Loucy (cell line): ENCODE results near the gene MTFR2.

Experiments used
- H2AFZ ChIP-seq: fragments of 200-600 bp; sonication (generic); 2 replicates; pipeline ENCODE4 v1.6.0; 2016; ENCODE audit warnings: antibody characterized with exemption, mild to moderate bottlenecking, low read length, moderate library complexity
- H3F3A ChIP-seq: fragments of 200-600 bp; 2 replicates; pipeline ENCODE4 v1.6.0; 2016; ENCODE audit warnings: antibody characterized with exemption, low read depth, mild to moderate bottlenecking
- H3K27me3 ChIP-seq: fragments of 200-600 bp; sonication (generic); 2 replicates; pipeline ENCODE4 v1.6.1; 2014; ENCODE audit warnings: low read length, mild to moderate bottlenecking; ENCODE audit not compliant: insufficient read depth, poor library complexity, severe bottlenecking
- H3K36me3 ChIP-seq: fragments of 200-600 bp; sonication (generic); 2 replicates; pipeline ENCODE4 v1.6.1; 2016; ENCODE audit warnings: low read length; ENCODE audit not compliant: insufficient read depth
- H3K4me1 ChIP-seq: fragments of 200-600 bp; sonication (generic); 2 replicates; pipeline ENCODE4 v1.5.1; 2014; ENCODE audit warnings: low read length, mild to moderate bottlenecking; ENCODE audit not compliant: insufficient read depth, poor library complexity, severe bottlenecking
- H3K4me2 ChIP-seq: fragments of 200-600 bp; sonication (generic); 2 replicates; pipeline ENCODE4 v1.6.0; 2014; ENCODE audit warnings: antibody characterized with exemption, low read length, low read depth, mild to moderate bottlenecking; ENCODE audit not compliant: poor library complexity, severe bottlenecking
- H3K4me3 ChIP-seq: fragments of 200-600 bp; sonication (generic); 2 replicates; pipeline ENCODE4 v1.5.1; 2014; ENCODE audit warnings: low read length, mild to moderate bottlenecking, mixed read lengths; ENCODE audit not compliant: poor library complexity, severe bottlenecking
- H3K79me2 ChIP-seq: fragments of 200-600 bp; sonication (generic); 2 replicates; pipeline ENCODE4 v1.6.1; 2014; ENCODE audit warnings: low read length; ENCODE audit not compliant: insufficient read depth
- H3K9ac ChIP-seq: fragments of 200-600 bp; sonication (generic); 2 replicates; pipeline ENCODE4 v1.6.0; 2014; ENCODE audit warnings: mild to moderate bottlenecking, low read depth, low read length, moderate library complexity; ENCODE audit not compliant: poor library complexity, severe bottlenecking
- H3K9me2 ChIP-seq: fragments of 200-600 bp; sonication (generic); replicated peaks from 2 replicates; pipeline ENCODE4 v1.6.1; 2016; ENCODE audit warnings: low read depth, low read length, mixed read lengths
- H3K9me3 ChIP-seq: fragments of 200-600 bp; sonication (generic); 2 replicates; pipeline ENCODE4 v1.6.1; 2014; ENCODE audit warnings: mild to moderate bottlenecking, antibody characterized with exemption, low read length, low read depth; ENCODE audit not compliant: insufficient read depth
- H4K20me1 ChIP-seq: fragments of 200-600 bp; sonication (generic); 2 replicates; pipeline ENCODE4 v1.6.0; 2014; ENCODE audit warnings: antibody characterized with exemption, low read length, mild to moderate bottlenecking; ENCODE audit not compliant: insufficient read depth, poor library complexity, severe bottlenecking
- EZH2phosphoT487 ChIP-seq: fragments of 200-600 bp; IDR thresholded peaks from 2 replicates; pipeline ENCODE4 v1.6.1; 2018; ENCODE audit warnings: antibody characterized with exemption, mild to moderate bottlenecking, moderate library complexity, borderline replicate concordance
- TF ChIP-seq, protein P1 (sequence below): fragments of 200-600 bp; sonication (generic); conservative IDR thresholded peaks from 2 replicates; pipeline ENCODE4 v1.5.1; 2014; ENCODE audit warnings: mild to moderate bottlenecking, antibody characterized with exemption, low read length

MTFR2 gene

DNA sequence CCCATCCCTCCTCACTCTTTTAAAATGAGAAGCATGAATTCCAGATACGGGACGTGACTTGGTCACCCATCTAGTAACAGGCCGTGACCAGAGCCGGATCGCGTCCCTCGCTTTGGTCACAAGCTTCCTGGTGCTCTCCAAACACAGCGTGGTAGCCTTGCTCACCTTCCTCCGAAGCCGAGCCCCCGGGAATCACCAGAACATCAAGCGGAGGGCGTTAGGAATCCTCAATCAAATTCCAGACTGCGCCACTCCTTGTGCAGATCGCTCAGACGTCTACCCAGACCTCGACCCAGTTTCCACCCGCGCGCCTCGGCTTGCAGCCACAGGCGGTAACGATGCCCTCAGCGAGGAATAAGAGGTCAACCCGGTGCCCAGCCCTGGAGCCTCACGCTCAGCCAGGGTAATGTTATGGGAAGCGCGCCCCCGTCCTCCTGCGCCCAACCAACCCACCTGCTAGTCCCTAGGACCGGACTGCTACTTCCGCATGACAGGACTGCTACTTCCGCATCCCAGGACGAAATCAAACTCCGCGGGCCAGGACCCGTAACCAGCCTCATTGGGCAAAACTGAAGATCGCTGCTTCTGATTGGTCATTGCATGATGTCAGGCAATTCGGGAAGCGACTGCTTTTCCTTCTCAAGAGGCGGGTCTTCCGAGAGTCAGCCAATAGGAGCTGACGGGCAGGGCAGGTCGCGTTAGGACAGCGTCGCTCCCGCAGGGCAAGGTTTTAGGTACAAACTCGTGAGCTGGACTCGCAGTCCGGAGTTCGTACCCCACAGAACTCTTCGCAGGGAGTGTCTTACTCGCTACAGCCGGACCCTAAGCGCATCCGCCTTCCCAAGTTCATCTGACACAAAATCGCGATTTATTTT is at the start of gene MTFR2:
TSS of gene MTFR2 (minus strand) at position 501 of the 875 bp plus-strand sequence. CDS start 1,212 bp downstream, outside the sequence.
- peak within 1 kb of the TSS; percentile 89 for H2AFZ ChIP-seq
- TF ChIP-seq, protein P1, sequence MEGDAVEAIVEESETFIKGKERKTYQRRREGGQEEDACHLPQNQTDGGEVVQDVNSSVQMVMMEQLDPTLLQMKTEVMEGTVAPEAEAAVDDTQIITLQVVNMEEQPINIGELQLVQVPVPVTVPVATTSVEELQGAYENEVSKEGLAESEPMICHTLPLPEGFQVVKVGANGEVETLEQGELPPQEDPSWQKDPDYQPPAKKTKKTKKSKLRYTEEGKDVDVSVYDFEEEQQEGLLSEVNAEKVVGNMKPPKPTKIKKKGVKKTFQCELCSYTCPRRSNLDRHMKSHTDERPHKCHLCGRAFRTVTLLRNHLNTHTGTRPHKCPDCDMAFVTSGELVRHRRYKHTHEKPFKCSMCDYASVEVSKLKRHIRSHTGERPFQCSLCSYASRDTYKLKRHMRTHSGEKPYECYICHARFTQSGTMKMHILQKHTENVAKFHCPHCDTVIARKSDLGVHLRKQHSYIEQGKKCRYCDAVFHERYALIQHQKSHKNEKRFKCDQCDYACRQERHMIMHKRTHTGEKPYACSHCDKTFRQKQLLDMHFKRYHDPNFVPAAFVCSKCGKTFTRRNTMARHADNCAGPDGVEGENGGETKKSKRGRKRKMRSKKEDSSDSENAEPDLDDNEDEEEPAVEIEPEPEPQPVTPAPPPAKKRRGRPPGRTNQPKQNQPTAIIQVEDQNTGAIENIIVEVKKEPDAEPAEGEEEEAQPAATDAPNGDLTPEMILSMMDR, result no peak
- no peak for TF ChIP-seq EZH2phosphoT487
- H3K9me2 ChIP-seq, result no peaks in the 10 kb centered on the region
- no peaks in the 10 kb centered on the region; the same call in 1 of the 2 replicates for H3K36me3 ChIP-seq
- peaks cover 6% of the 10 kb centered on the region for H3F3A ChIP-seq
- peaks cover 34% of the 10 kb centered on the region for H3K79me2 ChIP-seq
- peak within 1 kb of the TSS; percentile 92 for H3K4me3 ChIP-seq
- peak within 1 kb of the TSS; percentile 86 for H3K4me2 ChIP-seq
- H4K20me1 ChIP-seq, result no peaks in the 10 kb centered on the region
- H3K27me3 ChIP-seq, result no peaks in the 10 kb centered on the region
- H3K9ac ChIP-seq, result peak within 1 kb of the TSS; percentile 77
- peaks cover 19% of the 10 kb centered on the region for H3K4me1 ChIP-seq
- no peaks in the 10 kb centered on the region for H3K9me3 ChIP-seq

DNA sequence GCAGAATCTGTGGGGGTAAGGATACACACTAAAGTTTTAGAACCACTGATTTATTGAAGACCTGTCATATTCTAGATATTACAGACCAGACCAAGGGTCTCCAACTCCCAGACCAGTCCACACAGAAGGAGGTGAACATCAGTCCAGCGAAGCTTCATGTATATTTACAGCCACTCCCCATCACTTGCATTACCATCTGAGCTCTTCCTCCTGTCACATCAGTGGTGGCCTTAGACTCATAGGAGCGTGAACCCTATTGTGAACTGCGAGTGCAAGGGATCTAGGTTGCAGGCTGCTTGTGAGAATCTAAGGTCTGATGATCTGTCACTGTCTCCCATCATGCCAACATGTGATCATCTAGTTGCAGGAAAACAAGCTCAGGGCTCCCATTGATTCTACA is 44.5 kb upstream of the MTFR2 start:
- H3K36me3 ChIP-seq, result no peaks in the 10 kb centered on the region
- H3K79me2 ChIP-seq, result no peaks in the 10 kb centered on the region
- TF ChIP-seq EZH2phosphoT487, result no peak
- TF ChIP-seq, protein P1, result no peak

DNA sequence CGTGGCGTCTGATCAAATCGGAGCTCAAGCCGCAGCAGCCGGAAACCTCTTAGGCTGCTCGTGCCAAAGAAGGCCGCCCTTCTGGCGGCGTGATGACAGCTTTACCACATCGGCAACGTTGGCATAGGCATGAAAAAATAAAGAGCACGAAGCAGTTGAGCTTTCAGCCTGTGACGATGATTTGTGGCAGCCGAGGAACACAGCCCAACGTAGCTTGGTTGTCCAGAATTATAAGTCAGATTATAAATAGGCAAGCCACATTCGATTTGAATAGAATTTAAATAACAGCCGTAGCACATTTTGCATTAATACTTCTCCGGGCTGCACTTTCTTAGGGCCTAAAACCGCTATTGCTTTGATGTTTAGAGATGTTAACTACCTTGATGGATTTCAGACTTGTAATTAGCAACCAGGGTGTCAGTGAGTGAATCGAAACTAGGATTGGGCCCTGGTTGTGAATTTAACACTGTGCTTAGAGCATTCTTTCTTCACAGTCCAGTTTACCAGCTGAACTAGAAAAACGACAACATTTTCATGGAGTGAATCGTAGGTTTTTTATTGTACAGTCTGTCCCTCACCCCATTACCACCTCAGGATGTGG is 40.4 kb upstream of the MTFR2 start:
- H3K4me2 ChIP-seq, result peak overlapping the region; percentile 90
- H3K4me1 ChIP-seq, result peaks cover 16% of the 10 kb centered on the region
- peak overlapping the region; percentile 89 for H3K4me3 ChIP-seq
- H3K9me3 ChIP-seq, result no peaks in the 10 kb centered on the region
- H2AFZ ChIP-seq, result peak overlapping the region; percentile 85; the same call in 1 of the 2 replicates
- TF ChIP-seq EZH2phosphoT487, result no peak
- TF ChIP-seq, protein P1, result no peak
- no peaks in the 10 kb centered on the region for H3K9me2 ChIP-seq
- no peaks in the 10 kb centered on the region for H3K36me3 ChIP-seq
- no peaks in the 10 kb centered on the region for H3K27me3 ChIP-seq
- peaks cover 36% of the 10 kb centered on the region for H4K20me1 ChIP-seq
- peak overlapping the region; percentile 95 for H3K9ac ChIP-seq
- H3F3A ChIP-seq, result 0 out of 2 replicates have a peak, but pooled peaks cover 3% of the 10 kb centered on the region
- H3K79me2 ChIP-seq, result peaks cover 39% of the 10 kb centered on the region

More for the DNA sequence above, 44.5 kb upstream of the MTFR2 start:
- no peak overlapping the region for H2AFZ ChIP-seq
- no peaks in the 10 kb centered on the region for H3K9me3 ChIP-seq
- H3K27me3 ChIP-seq, result no peaks in the 10 kb centered on the region
- no peaks in the 10 kb centered on the region for H4K20me1 ChIP-seq
- no peaks in the 10 kb centered on the region for H3K9me2 ChIP-seq
- no peak overlapping the region for H3K4me2 ChIP-seq
- H3K4me3 ChIP-seq, result no peak overlapping the region
- H3F3A ChIP-seq, result 0 out of 2 replicates have a peak, but pooled peaks cover 3% of the 10 kb centered on the region
- H3K4me1 ChIP-seq, result peaks cover 10% of the 10 kb centered on the region
- H3K9ac ChIP-seq, result no peak overlapping the region
